Mesendoderm (in vitro differentiated cells): ENCODE results near the gene CCDC92B.
A peak's percentile ranks its signal among the peaks of the same experiment; 100 is the strongest.
"Not testable (repeated sequence)": the region's sequence is repeated elsewhere in the genome, so short reads cannot be mapped to it uniquely, and the experiment has no call there.

Source experiments
- DNase-seq: peaks from one replicate; pipeline ENCODE4 v3.0.0; 2013
- H2AK5ac ChIP-seq: 2 replicates; pipeline ENCODE4 v1.6.1; 2013; ENCODE audit warnings: low read length, inconsistent platforms
- H2BK120ac ChIP-seq: 2 replicates; pipeline ENCODE4 v1.6.1; 2013; ENCODE audit warnings: low read depth, mild to moderate bottlenecking, low read length, moderate library complexity, mixed read lengths
- H2BK15ac ChIP-seq: replicated peaks from 2 replicates; pipeline ENCODE4 v1.6.1; 2013; ENCODE audit warnings: low read depth, mild to moderate bottlenecking, moderate library complexity
- H2BK5ac ChIP-seq: 2 replicates; pipeline ENCODE4 v1.6.1; 2013; ENCODE audit warnings: low read length, inconsistent platforms
- H3K18ac ChIP-seq: 2 replicates; pipeline ENCODE4 v1.6.1; 2013; ENCODE audit warnings: mild to moderate bottlenecking, low read length, mixed read lengths
- H3K23ac ChIP-seq: one replicate; pipeline ENCODE4 v1.6.1; 2013; ENCODE audit warnings: low read length
- H3K27ac ChIP-seq: 2 replicates; pipeline ENCODE4 v1.5.1; 2013; ENCODE audit warnings: low read depth, mild to moderate bottlenecking, inconsistent platforms, low read length, moderate library complexity
- H3K27me3 ChIP-seq: 2 replicates; pipeline ENCODE4 v1.6.1; 2013; ENCODE audit warnings: low read length, control low read depth, mild to moderate bottlenecking, inconsistent platforms; ENCODE audit not compliant: insufficient read depth, poor library complexity
- H3K36me3 ChIP-seq: 2 replicates; pipeline ENCODE4 v1.6.1; 2013; ENCODE audit warnings: low read length, inconsistent platforms; ENCODE audit not compliant: control insufficient read depth, insufficient read depth
- H3K4ac ChIP-seq: one replicate; pipeline ENCODE4 v1.6.1; 2013; ENCODE audit warnings: low read depth, mild to moderate bottlenecking, low read length, moderate library complexity
- H3K4me1 ChIP-seq: 2 replicates; pipeline ENCODE4 v1.6.1; 2013; ENCODE audit warnings: low read depth, low read length, inconsistent platforms; ENCODE audit not compliant: control insufficient read depth
- H3K4me2 ChIP-seq: 2 replicates; pipeline ENCODE4 v1.6.1; 2013; ENCODE audit warnings: low read length
- H3K4me3 ChIP-seq: 2 replicates; pipeline ENCODE4 v1.5.1; 2013; ENCODE audit warnings: mild to moderate bottlenecking, low read length
- H3K56ac ChIP-seq: one replicate; pipeline ENCODE4 v1.6.1; 2013; ENCODE audit warnings: low read length
- H3K79me1 ChIP-seq: 2 replicates; pipeline ENCODE4 v1.6.1; 2013; ENCODE audit warnings: low read length, inconsistent platforms
- H3K79me2 ChIP-seq: 2 replicates; pipeline ENCODE4 v1.6.1; 2013; ENCODE audit warnings: mild to moderate bottlenecking, low read length; ENCODE audit not compliant: control insufficient read depth, insufficient read depth
- H3K9ac ChIP-seq: 2 replicates; pipeline ENCODE4 v1.6.1; 2013; ENCODE audit warnings: low read length, inconsistent platforms
- H4K5ac ChIP-seq: one replicate; pipeline ENCODE4 v1.6.1; 2013; ENCODE audit warnings: low read length
- H4K8ac ChIP-seq: one replicate; pipeline ENCODE4 v1.6.1; 2013; ENCODE audit warnings: low read depth, mild to moderate bottlenecking, control low read depth, low read length, moderate library complexity
- WGBS: extraction: QIAGEN DNeasy Blood & Tissue Kit; methylation state at CpG from one replicate; pipeline ENCODE4 v1.1.7; 2013; ENCODE audit warnings: low lambda C conversion rate, missing lambda C conversion rate; ENCODE audit not compliant: insufficient coverage; ENCODE audit errors: extremely low coverage; 5-methylcytosine and 5-hydroxymethylcytosine counted together

The CCDC92B gene

GRCh38 chr17:2684549-2684948, 64.9 kb downstream of the CCDC92B start:
- no peaks in the 10 kb centered on the region for H3K4me1 ChIP-seq
- H3K27ac ChIP-seq, result peak overlapping the region; percentile 27
- no peak overlapping the region for H3K23ac ChIP-seq
- WGBS, result no CpG with 5 or more reads among the region's 18 CpGs
- DNase-seq, result no peak
- no peaks in the 10 kb centered on the region for H3K79me2 ChIP-seq
- H4K5ac ChIP-seq, result no peak overlapping the region
- H3K79me1 ChIP-seq, result no peaks in the 10 kb centered on the region
- no peak overlapping the region for H2BK5ac ChIP-seq
- H3K18ac ChIP-seq, result no peak overlapping the region
- no peak overlapping the region for H3K56ac ChIP-seq
- no peak overlapping the region for H3K4ac ChIP-seq
- H2BK120ac ChIP-seq, result no peak overlapping the region
- no peaks in the 10 kb centered on the region for H3K27me3 ChIP-seq
- H3K4me2 ChIP-seq, result no peak overlapping the region
- no peak overlapping the region for H3K4me3 ChIP-seq
- H3K9ac ChIP-seq, result no peak overlapping the region
- H4K8ac ChIP-seq, result no peak overlapping the region
- no peak overlapping the region for H2BK15ac ChIP-seq
- no peak overlapping the region for H2AK5ac ChIP-seq
- peaks cover 7% of the 10 kb centered on the region for H3K36me3 ChIP-seq

GRCh38 chr17:2683912-2684311, 65.5 kb downstream of the CCDC92B start:
- no peaks in the 10 kb centered on the region for H3K27me3 ChIP-seq
- H2BK15ac ChIP-seq, result no peak overlapping the region
- H3K4me3 ChIP-seq, result no peak overlapping the region
- H3K9ac ChIP-seq, result no peak overlapping the region
- H3K56ac ChIP-seq, result no peak overlapping the region
- no peak overlapping the region for H4K8ac ChIP-seq
- WGBS, result no CpG with 5 or more reads among the region's 8 CpGs
- H3K4me2 ChIP-seq, result no peak overlapping the region
- H3K18ac ChIP-seq, result no peak overlapping the region
- H3K4ac ChIP-seq, result no peak overlapping the region
- no peaks in the 10 kb centered on the region for H3K79me2 ChIP-seq
- no peaks in the 10 kb centered on the region for H3K79me1 ChIP-seq
- DNase-seq, result no peak
- H3K4me1 ChIP-seq, result no peaks in the 10 kb centered on the region
- peaks cover 7% of the 10 kb centered on the region for H3K36me3 ChIP-seq
- H2BK120ac ChIP-seq, result no peak overlapping the region
- H3K23ac ChIP-seq, result no peak overlapping the region
- H4K5ac ChIP-seq, result no peak overlapping the region
- H2BK5ac ChIP-seq, result no peak overlapping the region
- H2AK5ac ChIP-seq, result no peak overlapping the region
- H3K27ac ChIP-seq, result no peak overlapping the region

DNA sequence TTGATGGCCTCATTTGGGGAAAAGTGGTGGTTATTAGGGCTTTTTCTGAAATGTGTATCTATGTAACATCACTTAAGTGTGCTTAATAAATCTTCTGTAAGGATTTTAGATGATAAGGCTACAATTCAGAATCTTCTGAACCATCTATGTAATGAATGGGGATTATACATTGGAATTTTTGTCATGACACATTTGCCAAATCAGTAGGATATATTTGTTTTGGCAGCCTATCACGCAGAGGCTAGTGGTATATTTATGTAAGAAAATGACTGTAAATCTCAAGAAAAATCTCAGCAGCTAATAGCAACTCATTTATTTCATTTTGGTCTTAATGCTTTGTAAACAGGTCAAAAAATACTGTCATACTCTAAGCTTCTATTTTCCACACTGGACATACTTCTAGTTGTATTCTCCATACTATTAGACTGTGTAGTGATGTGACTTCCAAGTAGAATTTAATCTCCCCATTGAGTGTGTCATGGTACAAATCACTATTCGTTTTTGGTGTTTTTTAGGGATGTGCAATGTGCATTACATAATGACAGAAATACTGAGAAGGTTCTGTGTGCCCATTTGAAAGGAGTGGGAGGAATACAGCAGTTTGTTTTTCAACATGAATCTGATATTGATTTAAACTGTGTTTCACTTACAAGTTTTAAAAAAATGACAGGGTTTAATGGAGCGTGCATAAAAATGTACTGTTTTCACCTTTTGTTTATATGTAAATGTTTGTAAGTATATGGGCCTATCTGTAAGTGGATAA, 67.1 kb downstream of the CCDC92B start:
- no peak overlapping the region for H3K9ac ChIP-seq
- no peak for DNase-seq
- no peak overlapping the region for H3K56ac ChIP-seq
- no peak overlapping the region for H3K4me2 ChIP-seq
- H2BK5ac ChIP-seq, result no peak overlapping the region
- WGBS, result no CpG with 5 or more reads among the region's 3 CpGs
- no peak overlapping the region for H4K8ac ChIP-seq
- no peak overlapping the region for H3K18ac ChIP-seq
- H2BK15ac ChIP-seq, result no peak overlapping the region
- no peaks in the 10 kb centered on the region for H3K4me1 ChIP-seq
- H4K5ac ChIP-seq, result no peak overlapping the region
- peaks cover 7% of the 10 kb centered on the region for H3K36me3 ChIP-seq
- H3K4me3 ChIP-seq, result no peak overlapping the region
- H2BK120ac ChIP-seq, result no peak overlapping the region
- no peak overlapping the region for H3K27ac ChIP-seq
- no peaks in the 10 kb centered on the region for H3K79me2 ChIP-seq
- no peaks in the 10 kb centered on the region for H3K27me3 ChIP-seq
- H2AK5ac ChIP-seq, result no peak overlapping the region
- no peaks in the 10 kb centered on the region for H3K79me1 ChIP-seq
- H3K23ac ChIP-seq, result no peak overlapping the region
- no peak overlapping the region for H3K4ac ChIP-seq

DNA sequence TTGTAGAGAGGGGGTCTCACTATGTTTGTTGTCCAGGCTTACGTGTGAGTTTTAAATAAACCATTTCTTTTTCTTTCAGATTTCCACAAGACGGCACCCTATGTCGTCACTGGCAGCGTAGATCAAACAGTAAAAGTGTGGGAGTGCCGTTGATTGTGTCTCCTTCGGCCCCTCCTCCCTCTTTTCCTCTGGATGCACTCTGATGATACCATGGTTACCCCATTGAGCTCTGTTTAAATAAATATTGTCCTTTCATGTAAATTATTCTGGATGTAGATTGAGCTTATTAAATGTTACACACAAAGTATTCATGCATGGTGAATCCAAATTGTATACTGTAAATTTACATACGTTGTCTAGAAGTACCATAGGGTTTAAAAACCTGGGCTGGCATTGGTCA, 67.8 kb downstream of the CCDC92B start:
- Histone ChIP-seq H3K27me3 (no peaks in the 10 kb centered on the region), H3K79me1 (no peaks in the 10 kb centered on the region), H3K27ac (no peak overlapping the region), H4K5ac (no peak overlapping the region), H2AK5ac (no peak overlapping the region), H2BK15ac (no peak overlapping the region), H3K79me2 (no peaks in the 10 kb centered on the region), H3K56ac (no peak overlapping the region), H2BK120ac (no peak overlapping the region), H3K18ac (no peak overlapping the region), H3K36me3 (peaks cover 7% of the 10 kb centered on the region), H3K4me2 (no peak overlapping the region), H2BK5ac (no peak overlapping the region), H3K23ac (no peak overlapping the region), H4K8ac (no peak overlapping the region), H3K4me1 (no peaks in the 10 kb centered on the region), H3K4me3 (no peak overlapping the region), H3K9ac (no peak overlapping the region), H3K4ac (no peak overlapping the region)
- DNase-seq, result no peak
- WGBS, result no CpG with 5 or more reads among the region's 7 CpGs

DNA sequence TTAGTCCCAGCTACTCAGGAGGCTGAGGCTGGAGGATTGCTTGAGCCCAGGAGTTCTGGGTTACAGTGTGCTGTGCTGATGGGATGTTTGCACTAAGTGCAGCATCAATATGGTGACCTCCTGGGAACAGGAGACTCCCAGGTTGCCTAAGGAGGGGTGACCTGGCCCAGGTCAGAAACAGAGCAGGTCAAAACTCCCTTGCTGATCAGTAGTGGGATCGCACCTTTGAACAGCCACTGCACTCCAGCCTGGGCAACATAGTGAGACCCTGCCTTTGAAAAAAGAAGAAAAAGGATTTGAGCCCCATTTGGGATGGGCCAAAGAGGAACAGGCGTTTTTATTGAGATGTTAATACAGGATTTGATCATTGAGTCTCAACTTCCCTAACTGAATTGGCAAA, 68.5 kb downstream of the CCDC92B start:
- H2BK5ac ChIP-seq, result no peak overlapping the region
- H3K27ac ChIP-seq, result no peak overlapping the region
- H3K4me3 ChIP-seq, result no peak overlapping the region
- no peak overlapping the region for H3K9ac ChIP-seq
- H4K5ac ChIP-seq, result no peak overlapping the region
- H3K56ac ChIP-seq, result no peak overlapping the region
- H3K4me2 ChIP-seq, result no peak overlapping the region
- H3K79me2 ChIP-seq, result no peaks in the 10 kb centered on the region
- no peak overlapping the region for H3K23ac ChIP-seq
- no peak overlapping the region for H2BK15ac ChIP-seq
- WGBS, result no CpG with 5 or more reads among the region's 2 CpGs
- peaks cover 7% of the 10 kb centered on the region for H3K36me3 ChIP-seq
- H3K18ac ChIP-seq, result no peak overlapping the region
- DNase-seq, result no peak
- no peak overlapping the region for H3K4ac ChIP-seq
- H4K8ac ChIP-seq, result no peak overlapping the region
- H3K4me1 ChIP-seq, result no peaks in the 10 kb centered on the region
- no peaks in the 10 kb centered on the region for H3K27me3 ChIP-seq
- H2AK5ac ChIP-seq, result no peak overlapping the region
- H3K79me1 ChIP-seq, result no peaks in the 10 kb centered on the region
- H2BK120ac ChIP-seq, result no peak overlapping the region

- not testable (repeated sequence) for H3K23ac ChIP-seq, H3K27me3 ChIP-seq, H3K4ac ChIP-seq, H2BK15ac ChIP-seq, H3K9ac ChIP-seq, H2AK5ac ChIP-seq, H3K36me3 ChIP-seq, H2BK120ac ChIP-seq, H3K27ac ChIP-seq, H3K79me2 ChIP-seq, H3K56ac ChIP-seq, DNase-seq, H3K79me1 ChIP-seq, H3K4me3 ChIP-seq, H4K5ac ChIP-seq, H3K18ac ChIP-seq, H3K4me2 ChIP-seq, H2BK5ac ChIP-seq, H3K4me1 ChIP-seq, H4K8ac ChIP-seq
- no CpG with 5 or more reads among the region's 1 CpG for WGBS
Measured at GRCh38 chr17:2679247-2679646, 70.2 kb downstream of the CCDC92B start.
